Liver (tissue), 2 donors: Measurements from ENCODE around the gene OTOGL.

Experiments used
- FOXA1 ChIP-seq: IDR thresholded peaks from 2 replicates; pipeline ENCODE4 v1.6.1; 2016; ENCODE audit warnings: antibody characterized with exemption
- RXRA ChIP-seq, 2 donors: IDR thresholded peaks; 2 replicates each; pipeline ENCODE4 v1.6.1; 2017 to 2018; ENCODE audit warnings: antibody characterized with exemption in 2 of 2, mild to moderate bottlenecking in 1 of 2
- SP1 ChIP-seq: IDR thresholded peaks from 2 replicates; pipeline ENCODE4 v1.6.1; 2018; ENCODE audit warnings: antibody characterized with exemption, mild to moderate bottlenecking
- donor health status: healthy.

GRCh38 chr12:80277732-80278131 lies 178.4 kb downstream of the OTOGL start:
- no peak for TF ChIP-seq RXRA (IDR thresholded peaks at IDR 0.05)
- TF ChIP-seq FOXA1 = no peak
- no peak for TF ChIP-seq SP1
